CD4-positive, alpha-beta T cell (primary cell): Measurements from ENCODE around the gene FMNL2. TPM values are rescaled to one million over a fixed set of nuclear protein-coding genes. Genes with fewer than 3 reads are reported as not detected.

Experiments
- ATAC-seq: fragments of 200-7000 bp; cut with Tn5 transposase; one replicate; pipeline ENCODE4 v1.10.0; 2022; ENCODE audit warnings: mild to moderate bottlenecking; ENCODE audit not compliant: poor library complexity
- CTCF ChIA-PET: fragments of 350-600 bp; sonication (Branson Sonifier 250); formaldehyde crosslinking; loops from one replicate; lab custom pipeline; 2021; ENCODE audit warnings: antibody characterized with exemption, inconsistent platforms; lab: Charles Lee
- POLR2A ChIA-PET: fragments of 350-600 bp; sonication (Branson Sonifier 250); formaldehyde crosslinking; loops from one replicate; lab custom pipeline; 2021; ENCODE audit warnings: antibody characterized with exemption, inconsistent platforms; lab: Charles Lee
- DNase-seq, 14 experiments: peaks; one replicate each; pipeline ENCODE4 v3.0.0-alpha.2; 2013 to 2020; ENCODE audit warnings: mixed read lengths in 2 of 14
- H3K27ac ChIP-seq, 2 donors: one replicate each; pipeline versions ENCODE4 v1.5.1 to v1.7.0; 2013; ENCODE audit warnings: low read length in 2 of 2, low read depth in 1 of 2, mild to moderate bottlenecking in 1 of 2
- H3K27me3 ChIP-seq, 2 experiments: 1 replicate in 1 of 2; 2 replicates in 1 of 2; pipeline versions ENCODE4 v1.6.1 to v1.7.0; 2013; ENCODE audit warnings: low read length in 2 of 2, control low read depth in 1 of 2, mild to moderate bottlenecking in 1 of 2, moderate library complexity in 1 of 2; ENCODE audit not compliant: insufficient read depth in 2 of 2, control insufficient read depth in 1 of 2
- H3K36me3 ChIP-seq: one replicate; pipeline ENCODE4 v1.6.1; 2013; ENCODE audit warnings: low read length, control low read depth; ENCODE audit not compliant: insufficient read depth
- H3K4me1 ChIP-seq: one replicate; pipeline ENCODE4 v1.6.1; 2013; ENCODE audit warnings: low read length, control low read depth; ENCODE audit not compliant: insufficient read depth
- H3K4me3 ChIP-seq: one replicate; pipeline ENCODE4 v1.5.1; 2013; ENCODE audit warnings: mild to moderate bottlenecking, low read length, moderate library complexity
- H3K9me3 ChIP-seq, 2 experiments: 1 replicate in 1 of 2; 2 replicates in 1 of 2; pipeline versions ENCODE4 v1.6.1 to v1.7.0; 2013; ENCODE audit warnings: low read length in 2 of 2, mild to moderate bottlenecking in 2 of 2, control low read depth in 1 of 2, moderate library complexity in 1 of 2; ENCODE audit not compliant: control insufficient read depth in 1 of 2, insufficient read depth in 1 of 2
- H3K27ac Mint-ChIP-seq: one replicate; pipeline ENCODE4 v1.8.0; 2020; ENCODE audit warnings: mixed read lengths
- H3K27me3 Mint-ChIP-seq: one replicate; pipeline ENCODE4 v1.8.0; 2021; ENCODE audit warnings: mixed read lengths
- H3K36me3 Mint-ChIP-seq: one replicate; pipeline ENCODE4 v1.8.0; 2021; ENCODE audit warnings: low read depth, mixed read lengths
- H3K4me1 Mint-ChIP-seq: one replicate; pipeline ENCODE4 v1.8.0; 2021; ENCODE audit warnings: low read depth, mixed read lengths
- H3K4me3 Mint-ChIP-seq: one replicate; pipeline ENCODE4 v1.8.0; 2020; ENCODE audit warnings: mild to moderate bottlenecking, mixed read lengths
- H3K9me3 Mint-ChIP-seq: one replicate; pipeline ENCODE4 v1.8.0; 2020; ENCODE audit warnings: mixed read lengths
- intact Hi-C, 2 experiments: fragments of 100-400 bp; cut with DNase I in 1 of 2; cut with micrococcal nuclease in 1 of 2; formaldehyde crosslinking; loops; one replicate each; pipeline versions ENCODE4 v1.15.1 to v1.9.0; 2023 to 2025; cut with DNase I, micrococcal nuclease
- total RNA-seq, 174 experiments: library from RNA in 2 of 174; stranded (reverse) in 2 of 174; gene quantifications; one replicate each; pipeline ENCODE4 v1.2.3 and lab custom pipeline; 2021 to 2026
- TF ChIP-seq, protein P1 (sequence below): fragments of 200-600 bp; IDR thresholded peaks from one replicate; pipeline ENCODE4 v1.8.0; 2022; ENCODE audit warnings: antibody characterized with exemption, mild to moderate bottlenecking

FMNL2 gene
- total RNA-seq, 2 experiments from 2014 or later, result 0.30 to 0.31 TPM

DNA sequence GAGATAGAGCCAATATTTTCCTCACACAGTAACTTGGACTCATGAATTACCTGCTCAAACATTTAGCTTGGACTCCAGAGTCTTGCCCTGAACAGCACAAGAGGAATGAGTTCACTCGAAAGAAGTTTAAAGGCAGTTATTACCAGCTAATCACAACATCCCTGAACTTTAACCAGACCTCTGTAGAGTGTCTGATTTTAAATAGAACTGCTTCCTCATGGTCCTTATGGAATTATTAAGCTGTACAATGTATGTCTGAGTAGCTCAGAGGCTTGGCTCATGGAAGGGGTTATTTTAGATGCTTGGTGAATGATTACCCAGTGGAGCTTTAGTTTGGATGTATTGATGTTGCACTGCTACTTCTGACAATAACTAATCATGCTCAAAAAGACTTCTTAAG is 183.1 kb downstream of the FMNL2 start:
- H3K27ac Mint-ChIP-seq, result no peak overlapping the region
- no peak overlapping the region for H3K4me3 Mint-ChIP-seq
- H3K36me3 ChIP-seq, result no peaks in the 10 kb centered on the region
- H3K9me3 ChIP-seq, result no peaks in the 10 kb centered on the region
- TF ChIP-seq, protein P1, sequence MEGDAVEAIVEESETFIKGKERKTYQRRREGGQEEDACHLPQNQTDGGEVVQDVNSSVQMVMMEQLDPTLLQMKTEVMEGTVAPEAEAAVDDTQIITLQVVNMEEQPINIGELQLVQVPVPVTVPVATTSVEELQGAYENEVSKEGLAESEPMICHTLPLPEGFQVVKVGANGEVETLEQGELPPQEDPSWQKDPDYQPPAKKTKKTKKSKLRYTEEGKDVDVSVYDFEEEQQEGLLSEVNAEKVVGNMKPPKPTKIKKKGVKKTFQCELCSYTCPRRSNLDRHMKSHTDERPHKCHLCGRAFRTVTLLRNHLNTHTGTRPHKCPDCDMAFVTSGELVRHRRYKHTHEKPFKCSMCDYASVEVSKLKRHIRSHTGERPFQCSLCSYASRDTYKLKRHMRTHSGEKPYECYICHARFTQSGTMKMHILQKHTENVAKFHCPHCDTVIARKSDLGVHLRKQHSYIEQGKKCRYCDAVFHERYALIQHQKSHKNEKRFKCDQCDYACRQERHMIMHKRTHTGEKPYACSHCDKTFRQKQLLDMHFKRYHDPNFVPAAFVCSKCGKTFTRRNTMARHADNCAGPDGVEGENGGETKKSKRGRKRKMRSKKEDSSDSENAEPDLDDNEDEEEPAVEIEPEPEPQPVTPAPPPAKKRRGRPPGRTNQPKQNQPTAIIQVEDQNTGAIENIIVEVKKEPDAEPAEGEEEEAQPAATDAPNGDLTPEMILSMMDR, result no peak
- H3K9me3 Mint-ChIP-seq, result no peaks in the 10 kb centered on the region
- no peaks in the 10 kb centered on the region for H3K4me1 ChIP-seq
- no peak overlapping the region for H3K4me3 ChIP-seq
- POLR2A ChIA-PET, result no interaction called here
- H3K27me3 Mint-ChIP-seq, result peaks cover 29% of the 10 kb centered on the region
- ATAC-seq (no peak), DNase-seq (no peak)
- no peaks in the 10 kb centered on the region for H3K27me3 ChIP-seq
- intact Hi-C loops, result no loop called here
- no peak overlapping the region for H3K27ac ChIP-seq
- no peaks in the 10 kb centered on the region for H3K36me3 Mint-ChIP-seq
- H3K4me1 Mint-ChIP-seq, result no peaks in the 10 kb centered on the region
- CTCF ChIA-PET, result interaction anchor here (0.6 kb wide), 1 partner anchor 15 kb away, joined by 3 read pairs; no protein-coding TSS in a partner anchor

DNA sequence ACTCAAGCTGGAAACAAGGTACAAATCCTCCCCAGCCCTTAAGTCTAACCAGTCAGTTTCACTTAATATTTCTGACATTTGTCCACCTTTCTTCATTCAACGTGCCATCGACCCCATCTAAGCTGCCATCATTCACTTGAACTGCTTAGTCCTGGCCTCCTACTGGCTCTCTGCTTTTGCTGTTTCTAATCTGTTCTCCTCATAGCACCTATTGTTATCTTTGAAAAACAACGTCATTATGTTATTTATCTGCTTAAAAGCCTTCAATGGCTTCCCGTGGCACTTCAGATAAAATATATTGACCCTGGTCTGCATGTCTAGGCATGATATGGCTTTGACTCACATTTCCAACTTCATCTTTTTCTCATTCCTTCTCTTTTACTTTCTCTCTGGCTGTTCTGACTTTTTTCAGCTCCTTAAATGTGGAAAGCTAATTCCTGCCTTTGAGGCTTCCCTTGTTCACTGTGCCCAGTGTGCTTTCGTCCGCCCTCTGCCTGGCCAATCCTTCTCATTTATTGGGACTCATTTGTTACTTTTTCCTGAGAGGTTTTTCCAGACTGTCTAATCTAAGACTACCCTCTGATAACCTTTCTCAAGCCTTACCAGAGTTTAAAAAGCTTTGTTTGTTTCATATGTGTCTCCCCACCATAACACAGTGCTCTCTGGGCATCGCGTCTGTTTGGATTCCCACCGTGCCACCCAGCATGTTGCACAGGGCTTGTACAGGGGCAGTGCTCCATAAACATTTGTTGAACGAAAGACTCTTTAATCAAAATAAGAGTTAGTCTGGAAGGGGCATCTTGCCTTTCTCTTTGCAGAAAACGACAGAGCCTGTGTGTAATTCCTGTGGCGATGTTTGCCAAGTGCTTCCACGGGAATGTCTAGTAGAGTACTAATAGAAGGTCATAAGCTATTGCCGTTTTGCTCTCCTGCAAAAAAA is 183.9 kb downstream of the FMNL2 start:
- no peaks in the 10 kb centered on the region for H3K9me3 ChIP-seq
- intact Hi-C loops, result no loop called here
- DNase-seq (no peak), ATAC-seq (no peak)
- ChIA-PET POLR2A (no interaction called here), CTCF (no interaction called here)
- H3K36me3 ChIP-seq, result no peaks in the 10 kb centered on the region
- H3K27ac ChIP-seq, result no peak overlapping the region
- H3K4me1 ChIP-seq, result no peaks in the 10 kb centered on the region
- Mint-ChIP-seq H3K27me3 (peaks cover 29% of the 10 kb centered on the region), H3K36me3 (no peaks in the 10 kb centered on the region), H3K4me1 (no peaks in the 10 kb centered on the region), H3K9me3 (no peaks in the 10 kb centered on the region), H3K27ac (no peak overlapping the region), H3K4me3 (no peak overlapping the region)
- H3K4me3 ChIP-seq, result no peak overlapping the region
- H3K27me3 ChIP-seq, result no peaks in the 10 kb centered on the region
- TF ChIP-seq, protein P1, result no peak

DNA sequence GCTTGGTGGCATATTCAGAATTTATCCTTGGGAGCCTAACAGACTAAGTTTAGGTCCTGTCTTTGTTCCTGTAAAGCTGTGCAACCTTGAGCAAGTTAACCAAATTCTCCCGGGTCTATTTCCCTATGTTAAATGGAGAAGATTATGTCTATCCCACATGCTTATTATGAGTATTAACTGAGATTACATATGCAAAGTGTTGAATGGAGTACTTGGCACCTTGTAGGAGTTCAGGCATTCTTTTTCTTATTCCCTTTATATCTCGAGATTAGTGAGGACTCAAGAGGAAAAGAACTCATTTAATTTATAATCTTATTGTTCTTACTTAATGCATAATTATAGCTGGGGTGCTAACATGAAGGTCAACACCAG is 184.6 kb downstream of the FMNL2 start:
- H3K4me3 Mint-ChIP-seq, result no peak overlapping the region
- TF ChIP-seq, protein P1, result no peak

More for the DNA sequence above, 184.6 kb downstream of the FMNL2 start:
- Histone ChIP-seq H3K9me3 (no peaks in the 10 kb centered on the region), H3K27me3 (no peaks in the 10 kb centered on the region), H3K36me3 (no peaks in the 10 kb centered on the region), H3K4me3 (no peak overlapping the region), H3K27ac (no peak overlapping the region), H3K4me1 (no peaks in the 10 kb centered on the region)
- DNase-seq (no peak), ATAC-seq (no peak)
- ChIA-PET CTCF (no interaction called here), POLR2A (no interaction called here)
- Mint-ChIP-seq H3K9me3 (no peaks in the 10 kb centered on the region), H3K36me3 (no peaks in the 10 kb centered on the region), H3K27me3 (peaks cover 29% of the 10 kb centered on the region), H3K27ac (no peak overlapping the region), H3K4me1 (no peaks in the 10 kb centered on the region)
- intact Hi-C loops, result no loop called here
